H9 (cell line): Measurements from ENCODE around the gene TGIF1. TPM values are rescaled to one million over a fixed set of nuclear protein-coding genes. Genes with fewer than 3 reads are reported as not detected.

ENCODE experiments used
- DNase-seq: peaks from one replicate; pipeline ENCODE4 v3.0.0-alpha.2; 2017
- H2AFZ ChIP-seq: one replicate; pipeline ENCODE4 v1.6.1; 2013; ENCODE audit warnings: mild to moderate bottlenecking, low read length, control low read depth, moderate library complexity
- H2AK5ac ChIP-seq: 2 replicates; pipeline ENCODE4 v1.6.1; 2013; ENCODE audit warnings: low read length, control low read depth, mixed read lengths; ENCODE audit not compliant: insufficient read length
- H2BK120ac ChIP-seq: one replicate; pipeline ENCODE4 v1.6.1; 2013; ENCODE audit warnings: low read depth, mild to moderate bottlenecking, low read length, control low read depth, inconsistent platforms; ENCODE audit not compliant: poor library complexity, severe bottlenecking
- H2BK12ac ChIP-seq: 2 replicates; pipeline ENCODE4 v1.6.1; 2013; ENCODE audit warnings: low read length, control low read depth, mixed read lengths, low read depth; ENCODE audit not compliant: insufficient read length
- H2BK15ac ChIP-seq: 2 replicates; pipeline ENCODE4 v1.6.1; 2013; ENCODE audit warnings: low read depth, low read length, control low read depth
- H2BK20ac ChIP-seq: one replicate; pipeline ENCODE4 v1.6.1; 2013; ENCODE audit warnings: low read depth, mild to moderate bottlenecking, low read length, control low read depth, inconsistent platforms; ENCODE audit not compliant: poor library complexity, severe bottlenecking
- H2BK5ac ChIP-seq: 2 replicates; pipeline ENCODE4 v1.6.1; 2013; ENCODE audit warnings: low read length, control low read depth, mixed read lengths; ENCODE audit not compliant: insufficient read length
- H3K14ac ChIP-seq: 2 replicates; pipeline ENCODE4 v1.6.1; 2013; ENCODE audit warnings: low read length, control low read depth; ENCODE audit not compliant: insufficient read depth
- H3K18ac ChIP-seq: 2 replicates; pipeline ENCODE4 v1.6.1; 2013; ENCODE audit warnings: low read depth, mild to moderate bottlenecking, mixed read lengths, low read length, control low read depth; ENCODE audit not compliant: insufficient read length
- H3K23ac ChIP-seq: 2 replicates; pipeline ENCODE4 v1.6.1; 2013; ENCODE audit warnings: low read length, control low read depth, mixed read lengths, low read depth; ENCODE audit not compliant: insufficient read length
- H3K23me2 ChIP-seq: 2 replicates; pipeline ENCODE4 v1.6.1; 2013; ENCODE audit warnings: low read depth, mild to moderate bottlenecking, mixed read lengths, low read length, control low read depth; ENCODE audit not compliant: insufficient read length, poor library complexity, severe bottlenecking
- H3K27ac ChIP-seq: 2 replicates; pipeline ENCODE4 v1.5.1; 2013; ENCODE audit warnings: low read length, control low read depth, mixed read lengths, low read depth; ENCODE audit not compliant: insufficient read length
- H3K27me3 ChIP-seq: 2 replicates; pipeline ENCODE4 v1.6.1; 2013; ENCODE audit warnings: low read length, control low read depth, inconsistent platforms; ENCODE audit not compliant: insufficient read depth
- H3K4ac ChIP-seq: 2 replicates; pipeline ENCODE4 v1.6.1; 2013; ENCODE audit warnings: low read depth, mild to moderate bottlenecking, control low read depth, inconsistent platforms, low read length, moderate library complexity
- H3K4me1 ChIP-seq: 2 replicates; pipeline ENCODE4 v1.6.1; 2013; ENCODE audit warnings: low read length, control low read depth, inconsistent platforms; ENCODE audit not compliant: insufficient read depth
- H3K4me2 ChIP-seq: 2 replicates; pipeline ENCODE4 v1.6.1; 2013; ENCODE audit warnings: low read length, control low read depth, mixed read lengths; ENCODE audit not compliant: insufficient read length, insufficient read depth
- H3K56ac ChIP-seq: 2 replicates; pipeline ENCODE4 v1.6.1; 2013; ENCODE audit warnings: low read depth, mild to moderate bottlenecking, mixed read lengths, low read length, control low read depth; ENCODE audit not compliant: insufficient read length
- H3K79me1 ChIP-seq: 2 replicates; pipeline ENCODE4 v1.6.1; 2013; ENCODE audit warnings: low read depth, mild to moderate bottlenecking, moderate library complexity, low read length, control low read depth, inconsistent platforms; ENCODE audit not compliant: insufficient read depth, poor library complexity, severe bottlenecking
- H3K79me2 ChIP-seq: 2 replicates; pipeline ENCODE4 v1.6.1; 2013; ENCODE audit warnings: low read length, control low read depth, inconsistent platforms; ENCODE audit not compliant: insufficient read depth
- H3K9ac ChIP-seq: 2 replicates; pipeline ENCODE4 v1.6.1; 2013; ENCODE audit warnings: low read length, control low read depth, mixed read lengths; ENCODE audit not compliant: insufficient read length; ENCODE audit errors: extremely low read depth
- H3K9me3 ChIP-seq: one replicate; pipeline ENCODE4 v1.6.1; 2013; ENCODE audit warnings: low read depth, low read length, inconsistent platforms; ENCODE audit not compliant: control insufficient read depth
- H3T11ph ChIP-seq: one replicate; pipeline ENCODE4 v1.6.1; 2013; ENCODE audit warnings: mild to moderate bottlenecking, low read length, control low read depth, inconsistent platforms
- H4K20me1 ChIP-seq: one replicate; pipeline ENCODE4 v1.6.1; 2013; ENCODE audit not compliant: control insufficient read depth, insufficient read length, insufficient read depth
- H4K5ac ChIP-seq: 2 replicates; pipeline ENCODE4 v1.6.1; 2013; ENCODE audit warnings: low read depth, mild to moderate bottlenecking, mixed read lengths, low read length, control low read depth; ENCODE audit not compliant: insufficient read length
- H4K8ac ChIP-seq: replicated peaks from 2 replicates; pipeline ENCODE4 v1.6.1; 2013; ENCODE audit warnings: low read length, control low read depth, mixed read lengths, low read depth; ENCODE audit not compliant: insufficient read length
- H4K91ac ChIP-seq: 2 replicates; pipeline ENCODE4 v1.6.1; 2013; ENCODE audit warnings: low read depth, mild to moderate bottlenecking, moderate library complexity, mixed read lengths, low read length, control low read depth; ENCODE audit not compliant: insufficient read length
- H3K27ac Mint-ChIP-seq, 3 experiments: 2 replicates in 2 of 3; 3 replicates in 1 of 3; pipeline ENCODE4 v1.8.0; 2020 to 2021; ENCODE audit warnings: mixed read lengths in 3 of 3, mild to moderate bottlenecking in 1 of 3, moderate library complexity in 1 of 3
- H3K27me3 Mint-ChIP-seq: 2 replicates; pipeline ENCODE4 v1.8.0; 2021; ENCODE audit warnings: low read depth, mild to moderate bottlenecking, moderate library complexity, mixed read lengths
- H3K36me3 Mint-ChIP-seq, 3 experiments: 2 replicates in 2 of 3; 3 replicates in 1 of 3; pipeline ENCODE4 v1.8.0; 2020 to 2021; ENCODE audit warnings: low read depth in 3 of 3, mixed read lengths in 3 of 3; ENCODE audit not compliant: insufficient read depth in 1 of 3
- H3K4me1 Mint-ChIP-seq, 2 experiments: 2 replicates each; pipeline ENCODE4 v1.8.0; 2020; ENCODE audit warnings: mixed read lengths in 2 of 2
- H3K4me3 Mint-ChIP-seq, 2 experiments: 2 replicates in 1 of 2; 3 replicates in 1 of 2; pipeline ENCODE4 v1.8.0; 2020 to 2021; ENCODE audit warnings: mild to moderate bottlenecking in 2 of 2, mixed read lengths in 2 of 2, moderate library complexity in 1 of 2
- H3K9me3 Mint-ChIP-seq, 2 experiments: 2 replicates in 1 of 2; 3 replicates in 1 of 2; pipeline ENCODE4 v1.8.0; 2020; ENCODE audit warnings: mild to moderate bottlenecking in 2 of 2, mixed read lengths in 2 of 2, moderate library complexity in 1 of 2
- WGBS: extraction: QIAGEN DNeasy Blood & Tissue Kit; methylation state at CpG from one replicate; pipeline ENCODE4 v1.1.7; 2013; ENCODE audit warnings: missing lambda C conversion rate, low lambda C conversion rate, mixed read lengths; ENCODE audit not compliant: insufficient read length; ENCODE audit errors: extremely low coverage; 5-methylcytosine and 5-hydroxymethylcytosine counted together
- total RNA-seq: library from RNA; stranded (reverse); gene quantifications from 2 replicates; pipeline ENCODE4 v1.2.1, GENCODE V29; 2021
- TF ChIP-seq, protein P1 (sequence below): fragments of 200-600 bp; sonication (generic); conservative IDR thresholded peaks from 3 replicates; pipeline ENCODE4 v1.8.0; 2021; ENCODE audit warnings: antibody characterized with exemption, mild to moderate bottlenecking

TGIF1 gene
- total RNA-seq, 1 experiment from 2014 or later = 261 TPM

GRCh38 chr18:3400567-3401296, 49.2 kb upstream of the TGIF1 start:
- Mint-ChIP-seq H3K36me3 (peaks cover 3 to 25% (median 11%) of the 10 kb centered on the region in 3 experiments; a peak in 4 of 7 replicates), H3K9me3 (peaks cover 20 to 23% of the 10 kb centered on the region in 2 experiments), H3K27me3 (no peaks in the 10 kb centered on the region; the same call in 1 of the 2 replicates), H3K27ac (no peak overlapping the region; a peak in 1 of 7 replicates), H3K4me3 (no peak overlapping the region), H3K4me1 (peaks cover 11 to 19% of the 10 kb centered on the region in 2 experiments)
- Histone ChIP-seq H3K79me2 (no peaks in the 10 kb centered on the region), H3K4me2 (no peak overlapping the region), H4K8ac (no peak overlapping the region), H4K5ac (no peak overlapping the region), H3K23ac (no peak overlapping the region), H3K14ac (no peak overlapping the region), H3K27ac (no peak overlapping the region), H3T11ph (no peak overlapping the region), H2AK5ac (no peak overlapping the region), H3K23me2 (no peaks in the 10 kb centered on the region), H3K4me1 (no peaks in the 10 kb centered on the region), H3K56ac (no peak overlapping the region), H2BK20ac (no peak overlapping the region), H2BK5ac (no peak overlapping the region), H3K79me1 (no peaks in the 10 kb centered on the region), H2AFZ (no peak overlapping the region), H4K20me1 (no peaks in the 10 kb centered on the region), H3K9me3 (no peaks in the 10 kb centered on the region), H2BK12ac (no peak overlapping the region), H2BK15ac (no peak overlapping the region), H3K18ac (no peak overlapping the region), H2BK120ac (no peak overlapping the region), H4K91ac (no peak overlapping the region), H3K4ac (no peak overlapping the region), H3K27me3 (no peaks in the 10 kb centered on the region), H3K9ac (no peak overlapping the region)
- TF ChIP-seq, protein P1, sequence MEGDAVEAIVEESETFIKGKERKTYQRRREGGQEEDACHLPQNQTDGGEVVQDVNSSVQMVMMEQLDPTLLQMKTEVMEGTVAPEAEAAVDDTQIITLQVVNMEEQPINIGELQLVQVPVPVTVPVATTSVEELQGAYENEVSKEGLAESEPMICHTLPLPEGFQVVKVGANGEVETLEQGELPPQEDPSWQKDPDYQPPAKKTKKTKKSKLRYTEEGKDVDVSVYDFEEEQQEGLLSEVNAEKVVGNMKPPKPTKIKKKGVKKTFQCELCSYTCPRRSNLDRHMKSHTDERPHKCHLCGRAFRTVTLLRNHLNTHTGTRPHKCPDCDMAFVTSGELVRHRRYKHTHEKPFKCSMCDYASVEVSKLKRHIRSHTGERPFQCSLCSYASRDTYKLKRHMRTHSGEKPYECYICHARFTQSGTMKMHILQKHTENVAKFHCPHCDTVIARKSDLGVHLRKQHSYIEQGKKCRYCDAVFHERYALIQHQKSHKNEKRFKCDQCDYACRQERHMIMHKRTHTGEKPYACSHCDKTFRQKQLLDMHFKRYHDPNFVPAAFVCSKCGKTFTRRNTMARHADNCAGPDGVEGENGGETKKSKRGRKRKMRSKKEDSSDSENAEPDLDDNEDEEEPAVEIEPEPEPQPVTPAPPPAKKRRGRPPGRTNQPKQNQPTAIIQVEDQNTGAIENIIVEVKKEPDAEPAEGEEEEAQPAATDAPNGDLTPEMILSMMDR = no peak
- no peak for DNase-seq
- no CpG with 5 or more reads among the region's 2 CpGs for whole genome bisulfite sequencing
